ENCODE results near the gene ZC2HC1B.

DNA sequence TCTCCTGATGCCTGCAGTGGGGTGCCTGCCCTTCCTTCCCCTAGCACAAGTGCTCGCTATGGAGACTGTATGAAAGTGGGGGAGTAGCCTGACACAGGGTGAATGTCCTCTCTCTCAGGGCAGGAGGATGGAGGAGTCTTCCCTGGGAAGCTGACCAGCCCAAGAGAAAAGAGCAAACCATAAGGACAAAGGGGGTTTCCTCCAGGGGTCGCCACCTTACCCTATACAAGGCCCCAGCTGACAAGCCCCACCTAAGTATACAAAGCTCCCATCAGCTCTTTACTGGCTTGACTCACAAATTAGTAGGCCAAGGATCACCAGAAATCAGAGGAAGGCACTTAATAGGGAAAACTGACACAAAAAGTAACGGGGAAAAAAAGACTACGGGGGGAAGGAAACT lies 89.6 kb downstream of the ZC2HC1B start:
- TF ChIP-seq, protein P1, sequence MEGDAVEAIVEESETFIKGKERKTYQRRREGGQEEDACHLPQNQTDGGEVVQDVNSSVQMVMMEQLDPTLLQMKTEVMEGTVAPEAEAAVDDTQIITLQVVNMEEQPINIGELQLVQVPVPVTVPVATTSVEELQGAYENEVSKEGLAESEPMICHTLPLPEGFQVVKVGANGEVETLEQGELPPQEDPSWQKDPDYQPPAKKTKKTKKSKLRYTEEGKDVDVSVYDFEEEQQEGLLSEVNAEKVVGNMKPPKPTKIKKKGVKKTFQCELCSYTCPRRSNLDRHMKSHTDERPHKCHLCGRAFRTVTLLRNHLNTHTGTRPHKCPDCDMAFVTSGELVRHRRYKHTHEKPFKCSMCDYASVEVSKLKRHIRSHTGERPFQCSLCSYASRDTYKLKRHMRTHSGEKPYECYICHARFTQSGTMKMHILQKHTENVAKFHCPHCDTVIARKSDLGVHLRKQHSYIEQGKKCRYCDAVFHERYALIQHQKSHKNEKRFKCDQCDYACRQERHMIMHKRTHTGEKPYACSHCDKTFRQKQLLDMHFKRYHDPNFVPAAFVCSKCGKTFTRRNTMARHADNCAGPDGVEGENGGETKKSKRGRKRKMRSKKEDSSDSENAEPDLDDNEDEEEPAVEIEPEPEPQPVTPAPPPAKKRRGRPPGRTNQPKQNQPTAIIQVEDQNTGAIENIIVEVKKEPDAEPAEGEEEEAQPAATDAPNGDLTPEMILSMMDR (IDR thresholded peaks at IDR 0.05; ENCODE audit: insufficient read depth, low read length), result no peak
- TF ChIP-seq SPI1 (IDR thresholded peaks at IDR 0.05; ENCODE audit: borderline replicate concordance, low read depth) (no peak), POLR2AphosphoS5 (IDR thresholded peaks at IDR 0.05; ENCODE audit: low read depth) (no peak), GABPA (IDR thresholded peaks at IDR 0.05; ENCODE audit: low read depth) (no peak)
